ENCODE data around the gene EAF2. TPM values are rescaled to one million over a fixed set of nuclear protein-coding genes. Genes with fewer than 3 reads are reported as not detected.

Gene EAF2
- total RNA-seq, result 1 to 10 TPM; 3.8 to 4.0 TPM
- long read RNA-seq, result 0 reads

DNA sequence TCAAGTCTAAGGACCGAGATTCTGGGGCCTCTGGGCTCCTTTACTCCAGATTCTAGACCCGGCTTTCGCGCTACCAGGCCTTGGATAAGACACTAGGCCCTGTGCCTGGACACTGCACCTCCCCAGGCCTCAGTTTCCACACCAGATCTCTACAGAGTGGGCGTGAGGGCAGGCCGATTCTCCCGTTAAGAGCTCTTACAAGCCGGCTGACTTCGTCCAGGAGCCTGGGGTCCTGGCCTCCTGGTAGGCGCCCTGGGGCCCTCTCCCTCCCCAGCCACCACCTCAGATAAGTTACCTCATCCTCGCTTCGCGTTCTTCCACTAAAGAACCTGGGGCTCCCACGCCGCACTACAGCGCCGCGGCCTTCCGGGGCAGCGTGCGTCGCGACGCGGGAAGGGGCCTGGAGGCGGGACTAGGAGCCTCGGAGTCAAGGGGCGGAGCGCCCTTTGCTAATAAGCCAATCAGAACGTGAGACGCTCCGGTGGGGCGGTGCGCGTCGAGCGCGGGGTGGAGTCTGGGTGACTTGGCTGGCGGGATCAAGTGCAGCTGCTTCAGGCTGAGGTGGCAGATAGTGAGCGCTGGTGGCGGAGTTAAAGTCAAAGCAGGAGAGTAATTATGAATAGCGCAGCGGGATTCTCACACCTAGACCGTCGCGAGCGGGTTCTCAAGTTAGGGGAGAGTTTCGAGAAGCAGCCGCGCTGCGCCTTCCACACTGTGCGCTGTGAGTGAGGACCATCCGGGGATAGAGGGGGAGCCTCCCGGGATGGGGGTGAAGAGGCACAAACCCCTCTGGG is at the start of gene EAF2, which contains the start of gene IQCB1:
Gene EAF2 (plus strand): TSS at position 539 of the 794 bp plus-strand sequence. CDS start 77 bp downstream, at position 616.
Gene IQCB1 (minus strand): TSS at position 390 of the 794 bp plus-strand sequence. CDS start 6,100 bp downstream, outside the sequence.
- DNase-seq, result peak; percentile 97
- intact Hi-C loops (cut with DNase I), result no loop called here
- ATAC-seq, result peak; percentile 100

DNA sequence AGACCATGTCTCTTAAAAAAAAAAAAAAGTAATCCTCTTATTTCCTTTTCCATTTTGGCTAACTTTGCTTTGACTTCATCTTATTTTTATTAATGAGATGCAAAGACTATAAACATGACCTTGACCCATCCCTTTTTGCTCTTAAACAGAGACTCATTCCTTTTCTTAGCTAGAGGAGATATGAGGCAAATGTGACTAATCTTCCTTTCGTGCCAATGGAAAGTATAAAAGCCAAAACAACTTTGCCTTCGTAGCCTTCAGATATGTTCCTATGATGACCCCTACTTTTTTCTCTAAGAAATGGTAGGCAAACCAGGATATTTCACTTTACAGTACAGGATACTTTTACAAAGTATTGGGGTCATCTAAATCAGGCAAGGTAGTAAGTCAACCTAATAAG is 48.5 kb upstream of the EAF2 start:
- peak in 1 of 2 donors; percentile 59 for ATAC-seq
- intact Hi-C loops (cut with DNase I), result no loop called here

GRCh38 chr3:121793078-121793477 is 41.9 kb upstream of the EAF2 start:
- ATAC-seq, result no peak
- intact Hi-C loops (cut with DNase I), result no loop called here
- no peak for DNase-seq

More for the DNA sequence above, 48.5 kb upstream of the EAF2 start:
- DNase-seq, result no peak

GRCh38 chr3:121794264-121794983 is 40.6 kb upstream of the EAF2 start:
- DNase-seq, result no peak
- no peak for ATAC-seq
- intact Hi-C loops (cut with DNase I), result no loop called here

DNA sequence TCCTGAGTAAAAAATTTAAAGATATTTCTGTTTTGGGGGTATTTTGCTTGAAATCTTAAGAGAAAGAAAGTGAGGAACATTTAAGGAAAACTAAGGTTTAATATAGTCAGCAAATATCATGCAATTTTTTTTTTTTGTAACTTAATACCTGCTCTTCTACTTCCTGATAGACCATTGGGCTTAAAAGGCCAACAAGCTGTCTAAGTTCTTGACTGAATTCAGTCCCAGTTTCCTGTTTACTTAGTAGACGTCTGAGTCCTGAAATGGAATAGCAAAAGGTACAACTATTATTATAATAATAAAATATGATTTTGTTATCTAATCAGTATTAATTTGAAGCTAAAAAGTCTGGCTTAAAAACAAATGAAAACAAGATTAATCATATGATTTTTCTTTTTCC is 38.0 kb upstream of the EAF2 start:
- DNase-seq, result no peak

DNA sequence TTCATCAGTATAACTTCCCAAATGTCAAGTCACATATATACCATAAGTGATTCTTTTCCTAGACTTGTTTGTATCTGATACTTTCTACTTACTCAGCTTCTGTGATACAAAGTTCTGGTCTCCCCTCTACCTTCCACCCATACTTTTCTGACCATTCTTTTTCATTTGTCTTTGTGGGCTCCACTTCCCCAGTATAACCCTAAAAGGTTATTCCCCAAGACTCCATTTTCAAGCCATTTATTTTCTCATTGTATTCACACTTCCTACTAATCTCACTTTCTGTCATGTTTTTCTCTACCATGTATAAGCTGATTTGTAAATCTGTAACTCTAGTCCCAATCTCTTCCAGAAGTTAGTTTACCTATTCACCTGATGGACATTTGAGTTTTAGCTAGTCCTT is 34.1 kb upstream of the EAF2 start:
- ATAC-seq, result no peak
- DNase-seq, result no peak
- intact Hi-C loops (cut with DNase I), result no loop called here

More for the DNA sequence above, 38.0 kb upstream of the EAF2 start:
- intact Hi-C loops (cut with DNase I), result no loop called here
- ATAC-seq, result no peak

- intact Hi-C loops (cut with DNase I), result no loop called here
- no peak for DNase-seq
- ATAC-seq, result no peak
These were observed 31.2 kb upstream of the EAF2 start for GRCh38 chr3:121803771-121804320.

DNA sequence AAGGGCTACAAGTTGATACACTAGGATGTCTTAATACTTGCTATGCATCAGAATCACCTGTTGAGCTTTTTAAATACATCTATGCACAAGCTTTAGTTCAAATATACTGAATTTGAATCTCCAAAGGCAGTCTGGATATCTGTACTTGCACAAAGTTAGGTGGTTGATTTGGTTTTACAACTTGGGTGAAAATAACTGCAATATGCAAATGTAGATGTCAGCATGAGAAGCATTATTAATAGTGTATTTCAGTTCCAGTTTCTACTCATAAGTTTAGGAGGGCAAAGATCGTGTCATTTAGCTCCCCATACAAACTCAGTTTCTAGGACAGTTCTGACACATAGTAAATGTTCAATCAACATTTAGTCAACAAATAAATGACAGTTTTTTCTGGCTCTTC is 25.8 kb upstream of the EAF2 start:
- DNase-seq (no peak), ATAC-seq (no peak)
- intact Hi-C loops (cut with DNase I), result no loop called here

DNA sequence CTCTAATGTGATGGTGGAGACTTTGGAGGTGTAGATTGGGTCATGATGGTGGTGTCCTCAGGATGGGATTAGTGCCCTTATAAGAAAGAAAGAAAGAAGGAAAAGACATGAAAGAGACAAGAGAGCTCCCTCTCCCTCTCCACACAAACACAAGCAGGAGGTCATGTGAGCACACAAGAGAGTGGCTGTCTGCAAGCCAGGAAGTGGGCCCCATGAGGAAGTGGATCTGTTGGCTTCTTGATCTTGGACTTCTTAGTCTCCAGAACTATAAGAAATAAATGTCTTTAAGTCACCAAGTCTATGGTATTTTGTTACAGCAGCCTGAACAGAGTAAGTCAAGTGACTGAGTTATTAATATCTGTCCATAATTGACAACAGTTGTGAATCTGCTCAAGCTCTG is 17.3 kb upstream of the EAF2 start:
- ATAC-seq (no peak), DNase-seq (no peak)
- intact Hi-C loops (cut with DNase I), result no loop called here

DNA sequence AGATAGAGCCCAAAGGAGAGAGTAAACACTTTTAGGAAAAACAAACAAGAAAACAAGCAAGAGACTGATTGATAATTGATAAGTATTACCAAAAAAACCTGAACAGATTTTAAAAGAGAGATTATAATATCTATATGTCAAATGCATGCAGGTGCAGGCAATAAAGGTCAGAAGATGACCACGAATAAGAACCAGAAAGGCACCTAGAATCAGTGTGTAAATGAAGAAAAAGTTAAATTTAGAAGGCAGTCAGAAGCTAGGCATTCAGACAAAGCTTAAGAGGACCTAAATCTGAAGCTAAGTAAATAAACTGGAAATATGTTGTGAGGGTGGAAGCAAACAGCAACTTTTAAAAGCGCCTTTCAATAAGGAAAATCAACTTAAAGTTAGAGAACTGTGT is 16.4 kb upstream of the EAF2 start:
- ATAC-seq, result no peak
- intact Hi-C loops (cut with DNase I), result no loop called here
- DNase-seq, result no peak

- no peak for DNase-seq
- ATAC-seq, result no peak
- intact Hi-C loops (cut with DNase I), result no loop called here
These were observed 15.8 kb upstream of the EAF2 start for GRCh38 chr3:121819236-121819635.

GRCh38 chr3:121821421-121822199 is 13.4 kb upstream of the EAF2 start:
- intact Hi-C loops (cut with DNase I), result no loop called here
- ATAC-seq, result no peak
- DNase-seq, result no peak

GRCh38 chr3:121822973-121823372 is 12.0 kb upstream of the EAF2 start:
- DNase-seq (no peak), ATAC-seq (no peak)
- intact Hi-C loops (cut with DNase I), result no loop called here

DNA sequence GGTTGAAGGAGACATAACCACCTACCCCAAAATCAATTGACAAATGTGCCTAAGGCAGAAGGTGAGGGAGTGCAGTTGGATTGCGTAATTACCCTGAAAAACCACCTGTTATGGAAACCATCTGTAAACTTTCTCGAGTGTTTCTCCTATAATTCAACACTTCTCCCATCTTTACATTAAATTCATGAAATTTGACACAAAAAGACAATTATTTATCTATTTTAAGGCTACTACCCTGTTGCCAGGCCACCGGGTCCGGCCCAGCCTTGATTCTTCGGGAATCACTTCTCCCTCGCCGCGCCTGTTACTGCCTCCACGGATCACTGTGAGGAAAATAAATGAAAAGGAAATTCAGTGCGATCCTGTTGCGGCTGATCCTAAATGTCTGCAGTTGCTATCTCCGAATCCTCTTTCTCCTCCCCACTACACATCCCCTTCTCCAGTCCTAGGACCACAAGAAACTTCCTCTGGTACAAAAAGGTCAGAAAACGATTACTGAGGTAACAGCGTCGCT is 795 bp upstream of the EAF2 start:
- intact Hi-C loops (cut with DNase I), result no loop called here
- ATAC-seq, result peak; percentile 2 to 7
- peak; percentile 29 for DNase-seq

GRCh38 chr3:121835465-121835801 is 424 bp downstream of the EAF2 start:
- DNase-seq (no peak), ATAC-seq (peak; percentile 11 to 34)
- intact Hi-C loops (cut with DNase I), result no loop called here

DNA sequence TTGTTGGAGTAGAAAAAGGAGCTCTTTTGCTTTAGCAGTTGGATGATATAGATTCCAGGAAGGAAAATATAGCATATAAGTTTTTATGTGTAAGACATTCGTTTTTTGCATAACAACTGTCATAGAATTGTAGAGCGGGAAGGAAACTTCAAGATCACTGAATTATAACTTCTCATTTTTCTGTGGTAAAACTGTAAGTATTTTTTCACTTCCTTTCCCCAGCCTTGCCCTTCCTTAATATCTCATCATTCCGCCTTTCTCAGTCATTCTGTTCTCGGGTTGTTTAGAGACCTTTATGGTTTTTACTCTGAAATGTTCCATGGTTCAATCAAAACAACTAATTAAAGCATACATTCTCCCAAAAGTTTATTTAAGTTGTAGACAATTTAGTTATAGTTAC is 1.1 kb downstream of the EAF2 start:
- DNase-seq, result no peak
- ATAC-seq, result no peak
- intact Hi-C loops (cut with DNase I), result no loop called here

DNA sequence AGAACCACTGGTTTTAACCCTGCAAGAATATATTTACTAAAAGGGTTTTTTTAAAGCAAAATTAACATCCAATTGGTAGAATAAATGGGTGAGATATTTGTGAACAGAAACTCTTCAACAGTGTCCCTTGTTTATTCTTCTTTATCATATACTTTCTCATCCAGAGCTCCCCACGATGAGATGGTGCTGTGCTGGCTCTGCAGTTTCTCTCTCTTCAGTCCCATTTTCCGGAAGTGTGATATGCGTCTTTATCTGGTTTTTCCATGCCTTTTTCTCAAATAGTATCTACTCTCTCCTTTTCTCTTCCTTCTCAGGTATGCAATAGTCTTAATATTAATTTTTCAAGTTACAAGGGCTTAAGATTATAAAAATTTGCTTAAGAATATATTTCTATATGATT is 1.5 kb downstream of the EAF2 start:
- intact Hi-C loops (cut with DNase I), result no loop called here
- DNase-seq (no peak), ATAC-seq (no peak)

DNA sequence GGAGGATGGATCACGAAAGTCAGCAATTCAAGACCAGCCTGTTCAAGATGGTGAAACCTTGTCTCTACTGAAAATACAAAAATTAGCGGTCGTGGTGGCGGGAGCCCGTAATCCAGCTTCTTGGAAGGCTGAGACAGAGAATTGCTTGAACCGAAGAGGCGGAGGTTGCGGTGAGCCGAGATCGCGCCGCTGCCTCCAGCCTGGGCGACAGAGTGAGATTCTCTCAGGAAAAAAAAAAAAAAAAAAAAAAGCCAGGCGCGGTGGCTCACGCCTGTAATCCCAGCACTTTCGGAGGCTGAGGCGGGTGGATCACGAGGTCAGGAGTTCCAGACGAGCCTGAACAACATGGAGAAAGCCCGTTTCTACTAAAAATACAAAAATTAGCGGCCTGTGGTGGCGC is 5.0 kb downstream of the EAF2 start:
- ATAC-seq (no peak), DNase-seq (no peak)
- intact Hi-C loops (cut with DNase I), result no loop called here

DNA sequence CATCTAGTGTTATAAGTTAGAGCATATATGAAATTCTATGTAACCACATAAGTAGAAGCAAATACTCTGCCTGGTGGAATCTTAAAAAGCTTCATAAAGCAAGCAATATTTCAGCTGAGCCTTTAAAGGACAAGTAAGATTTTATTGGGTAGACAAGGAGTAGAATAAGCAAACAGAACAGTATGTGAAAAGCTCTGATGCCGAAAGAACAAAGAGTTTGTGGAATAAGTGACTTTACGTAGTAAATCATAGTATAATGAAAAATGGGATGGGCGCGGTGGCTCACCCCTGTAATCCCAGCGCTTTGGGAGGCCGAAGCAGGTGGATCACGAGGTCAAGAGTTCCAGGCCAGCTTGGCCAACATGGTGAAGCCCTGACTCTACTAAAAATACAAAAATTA is 9.9 kb downstream of the EAF2 start:
- intact Hi-C loops (cut with DNase I), result no loop called here
- DNase-seq (no peak), ATAC-seq (no peak)
